ENCODE data around the gene CYP19A1. TPM values are rescaled to one million over a fixed set of nuclear protein-coding genes. Genes with fewer than 3 reads are reported as not detected.
A peak's percentile ranks its signal among the peaks of the same experiment; 100 is the strongest.

CYP19A1 gene
- total RNA-seq, 4 donors from 2014 or later = 0.38 TPM; not detected in 3

- Histone ChIP-seq H3K4me1 (peaks cover 4 to 16% (median 7%) of the 10 kb centered on the region in 3 donors), H3K36me3 (no peaks in the 10 kb centered on the region), H3K9me3 (no peaks in the 10 kb centered on the region), H3K27ac (peak overlapping the region in 1 of 4 donors; percentile 38), H3K4me3 (no peak overlapping the region), H3K27me3 (peaks cover 0 to 15% (median 0%) of the 10 kb centered on the region in 4 donors)
- WGBS, 2 donors = 49 to 56% methylated on average over 4 of the region's 4 CpGs
- intact Hi-C loops (cut with DNase I) = no loop called here
- TF ChIP-seq CTCF (IDR thresholded peaks at IDR 0.05) = no peak
- no peak for TF ChIP-seq POLR2A (IDR thresholded peaks at IDR 0.05)
- DNase-seq = no peak
Observed at GRCh38 chr15:51332206-51333147, 5.9 kb downstream of the CYP19A1 start.

GRCh38 chr15:51331141-51331540 lies 7.3 kb downstream of the CYP19A1 start:
- H3K9me3 ChIP-seq = no peaks in the 10 kb centered on the region
- 59 to 68% methylated on average over 5 of the region's 5 CpGs for WGBS, 2 donors
- intact Hi-C loops (cut with DNase I) = no loop called here
- no peak overlapping the region for H3K4me3 ChIP-seq
- H3K4me1 ChIP-seq = peaks cover 4 to 16% (median 7%) of the 10 kb centered on the region in 3 donors
- no peak for DNase-seq
- TF ChIP-seq POLR2A (IDR thresholded peaks at IDR 0.05) = no peak
- H3K27me3 ChIP-seq = peaks cover 0 to 14% (median 0%) of the 10 kb centered on the region in 4 donors
- no peak overlapping the region for H3K27ac ChIP-seq
- no peaks in the 10 kb centered on the region for H3K36me3 ChIP-seq

- H3K27me3 ChIP-seq = peaks cover 0 to 14% (median 0%) of the 10 kb centered on the region in 4 donors
- no peak overlapping the region for H3K4me3 ChIP-seq
- H3K36me3 ChIP-seq = no peaks in the 10 kb centered on the region
- intact Hi-C loops (cut with DNase I) = no loop called here
- TF ChIP-seq POLR2A (IDR thresholded peaks at IDR 0.05) = no peak
- TF ChIP-seq CTCF (IDR thresholded peaks at IDR 0.05) = no peak
- WGBS, 2 donors = 48 to 72% methylated on average over 4 of the region's 4 CpGs
- no peaks in the 10 kb centered on the region for H3K9me3 ChIP-seq
- H3K4me1 ChIP-seq = peaks cover 2 to 7% (median 4%) of the 10 kb centered on the region in 3 donors
- no peak for DNase-seq
- no peak overlapping the region for H3K27ac ChIP-seq
Observed at GRCh38 chr15:51328926-51329325, 9.5 kb downstream of the CYP19A1 start.

- 85 to 91% methylated on average over 2 of the region's 2 CpGs for WGBS, 2 donors
- no peaks in the 10 kb centered on the region for H3K36me3 ChIP-seq
- no peak overlapping the region for H3K4me3 ChIP-seq
- H3K27ac ChIP-seq = no peak overlapping the region
- no peaks in the 10 kb centered on the region for H3K9me3 ChIP-seq
- H3K27me3 ChIP-seq = peaks cover 0 to 21% (median 0%) of the 10 kb centered on the region in 4 donors
- intact Hi-C loops (cut with DNase I) = no loop called here
- no peak for DNase-seq
- no peak for TF ChIP-seq CTCF (IDR thresholded peaks at IDR 0.05)
- TF ChIP-seq POLR2A (IDR thresholded peaks at IDR 0.05) = no peak
- H3K4me1 ChIP-seq = no peaks in the 10 kb centered on the region
Observed at GRCh38 chr15:51327081-51327480, 11.3 kb downstream of the CYP19A1 start.

- no peak overlapping the region for H3K4me3 ChIP-seq
- DNase-seq = no peak
- H3K4me1 ChIP-seq = no peaks in the 10 kb centered on the region
- WGBS, 2 donors = 78 to 96% methylated on average over 3 of the region's 3 CpGs
- H3K27me3 ChIP-seq = peaks cover 0 to 27% (median 0%) of the 10 kb centered on the region in 4 donors
- intact Hi-C loops (cut with DNase I) = no loop called here
- no peak overlapping the region for H3K27ac ChIP-seq
- no peaks in the 10 kb centered on the region for H3K9me3 ChIP-seq
- no peak for TF ChIP-seq CTCF (IDR thresholded peaks at IDR 0.05)
- no peak for TF ChIP-seq POLR2A (IDR thresholded peaks at IDR 0.05)
- H3K36me3 ChIP-seq = no peaks in the 10 kb centered on the region
Observed at GRCh38 chr15:51325167-51325566, 13.2 kb downstream of the CYP19A1 start.

All from esophagus squamous epithelium (tissue), 5 donors.